ENCODE measurements around the gene MTR.

DNA sequence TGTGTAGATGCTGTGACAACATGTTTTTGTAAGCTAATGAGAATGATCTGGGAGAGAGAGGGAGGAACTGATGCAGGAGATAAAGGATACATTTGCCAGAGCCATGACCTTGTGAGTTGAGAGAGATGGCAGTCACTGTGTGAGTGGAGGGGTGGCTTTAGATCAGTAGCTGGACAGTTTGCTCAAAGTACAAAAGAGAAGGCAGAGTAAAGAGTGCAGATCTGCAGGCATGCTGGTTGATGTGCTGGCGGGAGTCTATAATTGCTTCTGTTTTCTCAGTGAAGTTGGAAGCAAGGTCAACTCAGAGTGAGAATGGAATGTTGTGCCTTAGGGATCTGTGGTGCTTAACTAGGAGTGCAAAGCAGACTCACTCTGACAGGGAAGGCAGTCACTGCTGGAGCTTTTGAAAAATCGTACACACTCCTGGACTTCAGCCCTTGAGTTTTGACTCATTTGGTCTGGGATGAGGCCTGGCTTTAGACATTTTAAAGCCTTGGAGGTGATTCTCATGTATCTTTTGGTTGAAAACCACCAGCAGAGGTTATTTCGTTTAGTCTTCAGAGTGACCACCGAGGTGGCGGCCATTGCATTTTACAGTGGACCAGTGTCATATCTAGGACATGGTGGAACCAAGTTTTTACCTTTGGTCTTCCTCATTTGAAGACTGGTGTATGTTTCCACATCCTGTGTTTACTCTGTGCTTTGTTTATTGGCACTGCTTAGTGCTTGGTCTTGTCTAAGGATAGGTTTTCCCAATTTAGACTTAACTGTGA lies 49.6 kb downstream of the MTR start:
- TF ChIP-seq, protein P1, sequence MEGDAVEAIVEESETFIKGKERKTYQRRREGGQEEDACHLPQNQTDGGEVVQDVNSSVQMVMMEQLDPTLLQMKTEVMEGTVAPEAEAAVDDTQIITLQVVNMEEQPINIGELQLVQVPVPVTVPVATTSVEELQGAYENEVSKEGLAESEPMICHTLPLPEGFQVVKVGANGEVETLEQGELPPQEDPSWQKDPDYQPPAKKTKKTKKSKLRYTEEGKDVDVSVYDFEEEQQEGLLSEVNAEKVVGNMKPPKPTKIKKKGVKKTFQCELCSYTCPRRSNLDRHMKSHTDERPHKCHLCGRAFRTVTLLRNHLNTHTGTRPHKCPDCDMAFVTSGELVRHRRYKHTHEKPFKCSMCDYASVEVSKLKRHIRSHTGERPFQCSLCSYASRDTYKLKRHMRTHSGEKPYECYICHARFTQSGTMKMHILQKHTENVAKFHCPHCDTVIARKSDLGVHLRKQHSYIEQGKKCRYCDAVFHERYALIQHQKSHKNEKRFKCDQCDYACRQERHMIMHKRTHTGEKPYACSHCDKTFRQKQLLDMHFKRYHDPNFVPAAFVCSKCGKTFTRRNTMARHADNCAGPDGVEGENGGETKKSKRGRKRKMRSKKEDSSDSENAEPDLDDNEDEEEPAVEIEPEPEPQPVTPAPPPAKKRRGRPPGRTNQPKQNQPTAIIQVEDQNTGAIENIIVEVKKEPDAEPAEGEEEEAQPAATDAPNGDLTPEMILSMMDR (IDR thresholded peaks at IDR 0.05), result no peak
- no peak for TF ChIP-seq EZH2 (IDR thresholded peaks at IDR 0.05; ENCODE audit: borderline replicate concordance, insufficient read depth, low read depth, low read length, poor library complexity, severe bottlenecking)
